HFFc6 (cell line): ENCODE results near the gene THAP3. TPM values are rescaled to one million over a fixed set of nuclear protein-coding genes. Genes with fewer than 3 reads are reported as not detected.

Source experiments
- DNase-seq: peaks from one replicate; pipeline ENCODE4 v3.0.0-alpha.2; 2018
- H3K27ac Mint-ChIP-seq: 2 replicates; pipeline ENCODE4 v1.8.0; 2020; ENCODE audit warnings: mild to moderate bottlenecking, mixed read lengths
- H3K27me3 Mint-ChIP-seq: 2 replicates; pipeline ENCODE4 v1.8.0; 2021; ENCODE audit warnings: mild to moderate bottlenecking, moderate library complexity, mixed read lengths; ENCODE audit not compliant: insufficient read depth
- H3K36me3 Mint-ChIP-seq: 2 replicates; pipeline ENCODE4 v1.8.0; 2021; ENCODE audit warnings: low read depth, mixed read lengths
- H3K4me1 Mint-ChIP-seq: 2 replicates; pipeline ENCODE4 v1.8.0; 2020; ENCODE audit warnings: low read depth, mixed read lengths
- H3K4me3 Mint-ChIP-seq: 2 replicates; pipeline ENCODE4 v1.8.0; 2020; ENCODE audit warnings: mild to moderate bottlenecking, moderate library complexity, mixed read lengths
- H3K9me3 Mint-ChIP-seq: 2 replicates; pipeline ENCODE4 v1.8.0; 2020; ENCODE audit warnings: mild to moderate bottlenecking, mixed read lengths
- CTCF ChIP-seq: fragments of 200-600 bp; sonication (generic); IDR thresholded peaks from 2 replicates; pipeline ENCODE4 v1.5.0; 2021; ENCODE audit warnings: antibody characterized with exemption, mild to moderate bottlenecking
- total RNA-seq, 6 experiments: library from RNA; stranded (reverse); fragmentation: NEBNext Ultra II Directional; extraction: Animal tissue kit (Norgen Biotek cat#: 25700); gene quantifications; 2 replicates in 1 of 6; 3 replicates in 5 of 6; pipeline ENCODE4 v1.2.3, GENCODE V29; 2021

Gene THAP3
- total RNA-seq, 6 experiments from 2014 or later: 12.9 to 18.2 (median 16.2) TPM

DNA sequence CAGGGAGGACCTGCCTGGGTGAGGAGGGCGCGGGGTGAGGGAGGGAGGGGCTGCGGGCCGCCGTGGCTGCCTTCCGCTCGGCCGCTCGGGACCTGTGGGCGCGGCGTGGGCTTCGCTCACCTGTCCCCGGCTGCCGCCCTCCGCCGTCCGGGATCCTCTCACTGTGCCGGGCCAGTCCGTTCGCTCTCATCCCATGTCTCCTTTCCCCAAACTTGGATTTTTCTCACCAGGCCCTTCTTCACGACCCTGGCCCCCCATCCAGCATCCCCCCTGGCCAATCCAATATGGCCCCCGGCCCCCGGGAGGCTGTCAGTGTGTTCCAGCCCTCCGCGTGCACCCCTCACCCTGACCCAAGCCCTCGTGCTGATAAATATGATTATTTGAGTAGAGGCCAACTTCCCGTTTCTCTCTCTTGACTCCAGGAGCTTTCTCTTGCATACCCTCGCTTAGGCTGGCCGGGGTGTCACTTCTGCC lies 44.5 kb upstream of the THAP3 start:
- no peaks in the 10 kb centered on the region; the same call in 1 of the 2 replicates for H3K36me3 Mint-ChIP-seq

GRCh38 chr1:6580593-6581409 lies 43.9 kb upstream of the THAP3 start:
- no peak for DNase-seq
- peaks cover 3% of the 10 kb centered on the region for H3K27me3 Mint-ChIP-seq
- no peaks in the 10 kb centered on the region; the same call in 1 of the 2 replicates for H3K36me3 Mint-ChIP-seq
- H3K27ac Mint-ChIP-seq: peak overlapping the region; percentile 93
- H3K9me3 Mint-ChIP-seq: no peaks in the 10 kb centered on the region
- peak; percentile 40; the same call in 1 of the 2 replicates for TF ChIP-seq CTCF
- H3K4me1 Mint-ChIP-seq: peaks cover 28% of the 10 kb centered on the region
- H3K4me3 Mint-ChIP-seq: peak overlapping the region; percentile 97

More for the DNA sequence above, 44.5 kb upstream of the THAP3 start:
- Mint-ChIP-seq H3K27ac (peak overlapping the region; percentile 93), H3K4me3 (peak overlapping the region; percentile 97), H3K27me3 (peaks cover 3% of the 10 kb centered on the region), H3K4me1 (peaks cover 28% of the 10 kb centered on the region), H3K9me3 (no peaks in the 10 kb centered on the region)
- DNase-seq: no peak
- TF ChIP-seq CTCF: no peak

DNA sequence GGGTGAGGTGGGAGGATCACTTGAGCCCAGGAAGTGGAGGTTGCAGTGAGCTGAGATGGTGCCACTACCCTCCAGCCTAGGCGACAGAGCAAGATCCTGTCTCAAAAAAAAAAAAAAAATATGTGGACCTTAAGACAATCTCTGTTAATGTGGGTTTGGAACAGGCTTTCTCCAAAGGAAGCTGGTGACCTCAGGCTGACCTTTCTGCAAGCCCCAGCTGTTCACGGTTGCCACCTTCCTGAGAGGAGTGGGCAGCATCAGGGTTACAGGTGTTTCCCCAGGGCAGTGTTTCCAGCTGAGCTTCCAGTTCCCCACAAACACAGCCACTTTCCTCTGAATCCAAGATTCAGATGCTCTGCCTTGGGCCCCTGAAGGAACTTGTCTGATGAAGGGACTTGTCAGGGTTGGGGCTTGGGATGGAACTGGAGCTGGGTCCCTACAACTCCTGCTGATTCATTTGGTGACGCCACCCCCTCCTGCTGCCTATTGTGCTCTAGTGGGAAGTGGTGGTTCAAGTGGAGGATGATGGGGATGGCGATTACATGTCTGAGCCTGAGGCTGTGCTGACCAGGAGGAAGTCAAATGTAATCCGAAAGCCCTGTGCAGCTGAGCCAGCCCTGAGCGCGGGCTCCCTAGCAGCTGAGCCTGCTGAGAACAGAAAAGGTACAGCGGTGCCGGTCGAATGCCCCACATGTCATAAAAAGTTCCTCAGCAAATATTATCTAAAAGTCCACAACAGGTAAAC lies 42.9 kb upstream of the THAP3 start:
- no peak for TF ChIP-seq CTCF
- DNase-seq: no peak
- Mint-ChIP-seq H3K4me1 (peaks cover 28% of the 10 kb centered on the region), H3K36me3 (no peaks in the 10 kb centered on the region; the same call in 1 of the 2 replicates), H3K27ac (peak overlapping the region; percentile 49; the same call in 1 of the 2 replicates), H3K4me3 (peak overlapping the region; percentile 97; the same call in 1 of the 2 replicates), H3K9me3 (no peaks in the 10 kb centered on the region), H3K27me3 (peaks cover 3% of the 10 kb centered on the region)

DNA sequence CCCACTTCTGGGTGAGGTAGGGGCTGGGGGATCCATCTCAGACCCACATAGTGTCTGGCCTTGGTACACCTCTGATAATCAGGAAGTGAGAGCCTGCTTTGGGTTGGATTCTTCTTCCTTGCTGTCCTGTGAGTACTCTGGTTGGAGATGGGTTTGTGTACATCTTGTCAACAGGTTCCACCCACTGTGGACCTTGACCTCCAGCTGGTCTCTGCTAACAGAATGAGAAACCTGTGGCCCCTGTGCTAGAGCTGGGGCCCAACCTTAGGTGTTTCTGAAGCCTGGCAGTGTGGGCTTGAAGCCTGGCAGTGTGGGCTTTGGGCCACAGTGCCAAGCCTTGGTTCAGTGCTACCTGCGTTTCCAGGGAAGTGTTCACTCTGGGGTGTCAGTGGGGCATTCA lies 42.3 kb upstream of the THAP3 start:
- Mint-ChIP-seq H3K9me3 (no peaks in the 10 kb centered on the region), H3K4me3 (no peak overlapping the region; the same call in 1 of the 2 replicates), H3K27ac (no peak overlapping the region), H3K27me3 (peaks cover 3% of the 10 kb centered on the region), H3K4me1 (peaks cover 28% of the 10 kb centered on the region), H3K36me3 (no peaks in the 10 kb centered on the region; the same call in 1 of the 2 replicates)
- no peak for TF ChIP-seq CTCF
- no peak for DNase-seq

DNA sequence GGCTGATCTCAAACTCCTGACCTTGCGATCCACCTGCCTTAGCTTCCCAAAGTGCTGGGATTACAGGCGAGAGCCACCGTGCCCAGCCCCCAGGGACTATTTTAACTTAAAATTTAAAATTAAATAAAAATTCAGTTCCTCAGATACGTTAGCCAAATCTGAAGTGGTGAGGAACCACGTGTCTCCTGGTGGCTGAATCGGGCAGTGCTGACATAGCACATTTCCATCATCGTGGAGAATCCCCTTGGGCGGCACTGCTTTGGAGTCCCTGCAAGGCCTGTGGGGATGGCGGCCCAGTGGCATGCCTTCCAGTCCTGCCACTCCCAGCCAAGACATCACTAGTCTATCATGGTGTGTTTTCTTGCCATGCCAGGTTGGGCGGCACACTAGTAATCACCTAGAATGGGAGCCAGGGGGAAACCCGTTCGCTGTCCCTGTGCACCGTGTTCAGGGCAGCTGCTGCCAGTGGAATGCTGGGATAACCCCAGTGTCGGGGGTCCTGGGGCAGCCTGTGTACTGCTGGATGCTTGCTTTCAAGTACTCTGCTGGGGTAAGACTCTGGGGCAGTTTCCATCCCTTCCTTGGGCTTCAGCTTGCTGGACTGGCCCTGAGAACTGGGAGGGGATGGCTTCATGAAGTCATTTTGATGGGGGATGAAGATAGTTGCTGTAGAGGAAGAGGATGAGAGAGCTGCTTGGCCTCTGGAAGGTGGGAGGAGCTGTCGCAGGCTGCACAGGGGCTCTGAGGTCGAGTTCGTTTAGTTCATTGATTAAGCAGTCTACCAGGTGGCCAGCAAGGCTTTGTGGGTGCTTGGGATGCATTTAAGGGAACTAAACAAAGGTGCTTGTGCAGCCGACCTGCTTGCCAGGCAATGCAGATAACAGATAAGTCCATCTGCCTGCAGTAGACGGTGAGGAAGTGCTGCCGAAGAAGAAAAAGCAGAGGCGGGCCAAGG lies 40.3 kb upstream of the THAP3 start:
- Mint-ChIP-seq H3K9me3 (no peaks in the 10 kb centered on the region), H3K27ac (no peak overlapping the region), H3K36me3 (no peaks in the 10 kb centered on the region; the same call in 1 of the 2 replicates), H3K27me3 (peaks cover 7% of the 10 kb centered on the region), H3K4me3 (no peak overlapping the region), H3K4me1 (peaks cover 26% of the 10 kb centered on the region)
- TF ChIP-seq CTCF: peak; percentile 64
- no peak for DNase-seq
